Measurements from ENCODE around the gene DDX49. TPM values are rescaled to one million over a fixed set of nuclear protein-coding genes. Genes with fewer than 3 reads are reported as not detected.
"Not testable (repeated sequence)": the region's sequence is repeated elsewhere in the genome, so short reads cannot be mapped to it uniquely, and the experiment has no call there.

The DDX49 gene
- total RNA-seq, 1 donor from 2014 or later = 66.9 TPM

DNA sequence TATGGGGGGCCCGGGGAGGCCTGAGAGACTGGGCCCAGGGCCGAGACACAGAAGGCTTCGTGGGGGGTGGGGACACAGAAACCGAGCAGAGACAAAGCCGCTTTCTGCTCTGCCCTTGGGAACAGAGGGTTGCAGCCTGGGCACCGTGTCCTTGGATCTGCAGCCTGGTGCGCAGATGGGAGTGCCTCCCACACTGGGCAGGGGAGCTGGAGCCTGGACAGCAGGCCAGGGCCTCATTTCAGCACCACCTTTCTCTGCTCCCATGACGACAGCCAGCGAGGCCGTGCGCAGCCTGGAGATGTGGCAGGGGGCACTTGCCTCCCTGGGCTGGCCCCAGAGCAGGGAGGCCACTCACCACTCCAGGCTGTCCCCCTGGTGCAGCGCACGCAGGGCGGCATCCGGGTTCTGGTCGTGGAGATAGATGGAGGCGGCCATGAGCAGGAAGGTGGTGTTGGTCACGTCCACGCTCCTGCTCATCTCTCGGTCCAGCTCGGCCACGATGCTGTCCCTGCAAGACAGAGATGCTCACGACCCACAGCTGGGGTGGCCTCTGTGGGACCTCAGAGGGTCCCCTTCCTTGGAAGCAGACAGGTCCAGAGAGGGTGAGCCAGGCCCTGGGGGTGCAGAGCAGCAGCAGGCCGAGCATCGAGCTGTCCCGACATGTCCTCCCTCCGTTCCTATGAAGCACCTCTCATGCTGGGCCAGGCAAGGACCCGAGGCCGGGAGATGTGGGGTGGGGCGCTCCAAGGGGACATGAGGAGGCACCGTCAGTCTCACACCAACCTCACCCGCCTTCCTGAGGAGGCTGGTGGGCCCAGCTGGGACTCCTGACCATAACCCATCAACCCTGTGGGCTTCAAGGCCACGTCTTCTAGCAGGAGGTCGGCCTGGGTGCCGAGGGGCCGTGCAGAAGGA lies 12.7 kb upstream of the DDX49 start:
- DNase-seq (ENCODE audit: low spot score in 2 of 2) (peak; percentile 69 to 73), FAIRE-seq (no peak)

DNA sequence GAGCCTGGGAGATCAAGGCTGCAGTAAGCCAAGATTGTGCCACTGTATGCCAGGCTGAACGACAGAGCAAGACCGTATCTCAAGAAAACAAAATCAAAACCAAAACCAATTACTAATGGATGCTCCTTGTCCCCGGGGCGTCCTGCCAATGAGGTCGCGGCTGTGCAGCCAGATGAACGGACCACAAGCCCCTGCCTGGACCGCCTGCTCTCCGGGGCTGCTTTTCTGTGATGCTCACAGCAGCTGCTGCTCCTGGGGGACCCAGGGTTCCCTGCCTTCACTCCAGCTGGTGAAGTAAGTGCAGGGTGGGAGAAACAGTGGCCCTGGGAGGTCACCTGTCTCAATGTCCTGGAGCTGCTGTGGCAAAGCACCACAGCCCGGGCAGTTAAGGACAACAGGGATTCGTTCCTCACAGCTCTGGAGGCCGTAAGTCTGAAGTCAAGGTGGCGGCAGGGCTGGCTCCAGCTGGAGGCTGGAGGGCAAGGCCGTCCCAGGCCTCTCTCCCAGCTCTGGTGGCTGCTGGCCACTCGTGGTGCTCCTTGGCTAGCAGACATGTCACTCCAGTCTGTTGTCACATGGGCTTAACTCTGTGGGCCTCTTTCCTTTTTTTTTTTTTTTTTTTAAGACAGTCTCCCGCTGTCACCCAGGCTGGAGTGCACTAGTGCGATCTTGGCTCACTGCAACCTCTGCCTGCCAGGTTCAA lies 10.4 kb upstream of the DDX49 start:
- FAIRE-seq = no peak
- no peak for DNase-seq (ENCODE audit: low spot score in 2 of 2)

GRCh38 chr19:18910010-18910409 lies 9.5 kb upstream of the DDX49 start:
- FAIRE-seq = no peak
- no peak for DNase-seq (ENCODE audit: low spot score in 2 of 2)

- DNase-seq (ENCODE audit: low spot score in 2 of 2) (no peak), FAIRE-seq (no peak)
These were observed 8.6 kb upstream of the DDX49 start for GRCh38 chr19:18910801-18911436.

- FAIRE-seq (no peak), DNase-seq (ENCODE audit: low spot score in 2 of 2) (no peak)
These were observed 6.6 kb upstream of the DDX49 start for GRCh38 chr19:18912933-18913332.

GRCh38 chr19:18913466-18913865 lies 6.0 kb upstream of the DDX49 start:
- FAIRE-seq (no peak), DNase-seq (ENCODE audit: low spot score in 2 of 2) (no peak)

DNA sequence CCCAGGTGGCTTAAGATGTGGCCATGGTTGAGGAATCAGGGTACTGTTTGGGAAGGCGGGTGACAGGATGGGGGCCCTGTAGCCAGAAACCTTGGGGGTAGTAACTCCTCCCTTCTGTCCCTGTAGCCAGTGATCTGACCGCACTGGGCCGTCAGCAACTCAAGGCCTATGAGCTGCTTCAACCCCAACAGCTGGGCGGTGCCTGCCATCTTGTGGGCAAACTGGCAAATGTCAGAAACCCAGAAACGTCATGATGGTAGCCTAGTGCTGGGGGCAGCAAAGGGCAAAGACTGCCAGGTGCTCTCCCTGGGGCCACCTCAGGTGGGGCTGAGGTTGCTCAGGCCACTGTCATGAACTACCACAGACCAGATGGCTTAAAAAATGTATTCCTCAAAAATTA lies 3.9 kb upstream of the DDX49 start:
- FAIRE-seq = no peak
- peak; percentile 66 to 77 for DNase-seq (ENCODE audit: low spot score in 2 of 2)

DNA sequence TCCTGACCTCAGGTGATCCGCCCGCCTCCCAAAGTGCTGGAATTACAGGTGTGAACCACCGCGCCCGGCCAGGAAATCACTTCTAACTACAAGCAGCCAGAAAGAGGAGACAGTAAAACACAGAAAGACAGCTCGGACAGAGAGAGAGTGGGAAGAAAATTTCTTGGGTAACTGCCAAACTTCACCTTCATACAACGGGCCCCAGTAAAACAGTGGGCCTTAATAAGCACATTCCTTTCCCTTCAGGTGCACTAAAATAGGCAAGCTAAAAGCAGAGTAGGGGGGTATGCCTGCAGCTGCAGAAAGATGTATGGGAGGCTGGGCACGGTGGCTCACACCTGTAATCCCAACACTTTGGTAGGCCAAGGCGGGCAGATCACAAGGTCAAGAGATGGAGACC lies 1.9 kb upstream of the DDX49 start:
- DNase-seq (ENCODE audit: low spot score in 2 of 2); FAIRE-seq: not testable (repeated sequence)

GRCh38 chr19:18919900-18920214 lies 342 bp downstream of the DDX49 start:
- DNase-seq (ENCODE audit: low spot score in 2 of 2) (no peak), FAIRE-seq (no peak)

DNA sequence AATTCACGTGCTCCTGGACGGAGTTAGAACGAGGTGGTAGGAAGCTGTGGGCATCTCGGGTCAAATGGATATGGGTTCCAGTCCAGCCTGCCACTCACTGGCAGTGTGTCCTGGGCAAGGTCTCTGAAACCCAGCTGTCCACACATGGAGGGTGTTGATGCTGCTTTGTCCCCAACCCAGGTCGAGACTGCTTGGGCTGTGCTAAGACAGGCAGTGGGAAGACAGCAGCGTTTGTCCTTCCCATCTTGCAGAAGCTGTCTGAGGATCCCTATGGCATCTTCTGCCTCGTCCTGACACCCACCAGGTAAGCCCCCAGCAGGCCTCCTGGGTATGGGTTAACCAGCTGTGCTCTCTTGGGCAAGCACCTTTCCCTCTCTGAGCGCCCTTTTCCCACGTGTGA lies 885 bp downstream of the DDX49 start:
- DNase-seq (ENCODE audit: low spot score in 2 of 2) (no peak), FAIRE-seq (no peak)

DNA sequence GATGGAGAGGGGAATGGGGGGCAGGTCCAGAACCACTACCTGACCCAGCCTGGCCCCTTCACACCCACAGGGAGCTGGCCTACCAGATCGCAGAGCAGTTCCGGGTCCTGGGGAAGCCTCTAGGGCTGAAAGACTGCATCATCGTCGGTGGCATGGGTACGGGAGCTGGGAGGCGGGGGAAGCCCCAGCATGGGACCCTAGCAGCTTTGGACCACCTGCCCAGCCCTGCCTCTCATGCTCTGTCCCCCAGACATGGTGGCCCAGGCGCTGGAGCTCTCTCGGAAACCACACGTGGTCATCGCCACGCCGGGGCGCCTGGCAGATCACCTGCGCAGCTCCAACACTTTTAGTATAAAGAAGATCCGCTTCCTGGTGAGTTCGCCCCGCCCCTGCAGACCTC lies 2.1 kb downstream of the DDX49 start:
- DNase-seq (ENCODE audit: low spot score in 2 of 2) = no peak
- no peak for FAIRE-seq

DNA sequence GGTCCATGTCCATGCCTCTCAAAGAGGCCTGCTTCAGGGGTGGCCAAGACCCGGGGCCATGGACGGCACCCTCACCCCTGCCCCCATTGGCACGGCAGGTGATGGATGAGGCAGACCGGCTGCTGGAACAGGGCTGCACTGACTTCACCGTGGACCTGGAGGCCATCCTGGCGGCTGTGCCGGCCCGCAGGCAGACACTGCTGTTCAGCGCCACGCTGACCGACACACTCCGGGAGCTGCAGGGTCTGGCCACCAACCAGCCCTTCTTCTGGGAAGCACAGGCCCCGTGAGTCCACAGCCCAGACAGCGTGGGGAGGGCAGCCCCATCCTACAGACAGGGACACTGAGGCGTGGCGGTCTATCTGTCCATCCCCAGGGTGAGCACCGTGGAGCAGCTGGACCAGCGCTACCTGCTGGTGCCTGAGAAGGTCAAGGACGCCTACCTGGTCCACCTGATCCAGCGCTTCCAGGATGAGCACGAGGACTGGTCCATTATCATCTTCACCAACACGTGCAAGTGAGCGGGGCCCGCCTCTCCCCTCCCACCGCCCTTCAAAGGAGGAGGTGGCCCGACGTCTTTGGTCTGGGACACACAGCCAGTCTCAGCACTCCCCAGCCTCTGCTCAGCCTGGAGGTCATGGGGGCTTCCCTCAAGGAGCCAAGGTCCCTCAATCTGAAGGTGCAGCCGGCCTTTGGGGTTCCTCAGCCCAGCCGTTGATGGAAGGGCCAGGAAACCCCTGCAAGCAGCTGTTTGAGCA lies 2.9 kb downstream of the DDX49 start:
- no peak for FAIRE-seq
- no peak for DNase-seq (ENCODE audit: low spot score in 2 of 2)

DNA sequence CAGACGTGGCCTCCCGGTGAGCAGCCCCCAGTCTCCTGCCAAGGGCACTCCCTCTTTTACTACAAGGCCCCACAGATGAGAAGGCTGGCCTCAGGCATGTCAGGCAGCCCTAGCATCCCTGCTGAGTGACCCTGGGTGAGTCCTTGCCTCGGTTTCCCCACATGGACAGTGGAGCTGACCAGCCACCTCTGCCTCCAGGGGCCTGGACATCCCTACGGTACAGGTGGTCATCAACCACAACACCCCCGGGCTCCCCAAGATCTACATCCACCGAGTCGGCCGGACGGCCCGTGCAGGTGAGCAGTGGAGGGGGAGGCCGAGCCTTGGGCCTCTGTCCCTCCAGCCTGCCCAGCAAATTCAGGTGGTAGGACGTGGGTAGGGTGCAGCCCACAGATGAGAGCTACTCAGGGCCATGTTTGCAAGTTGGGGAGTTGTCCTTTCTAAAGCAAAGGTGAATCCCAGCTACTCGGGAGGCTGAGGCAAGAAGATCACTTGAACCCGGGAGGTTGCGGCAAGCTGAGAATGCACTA lies 5.2 kb downstream of the DDX49 start:
- no peak for DNase-seq (ENCODE audit: low spot score in 2 of 2)
- FAIRE-seq = no peak

- FAIRE-seq = no peak
- DNase-seq (ENCODE audit: low spot score in 2 of 2) = no peak
These were observed 8.7 kb downstream of the DDX49 start for GRCh38 chr19:18928018-18928805.

DNA sequence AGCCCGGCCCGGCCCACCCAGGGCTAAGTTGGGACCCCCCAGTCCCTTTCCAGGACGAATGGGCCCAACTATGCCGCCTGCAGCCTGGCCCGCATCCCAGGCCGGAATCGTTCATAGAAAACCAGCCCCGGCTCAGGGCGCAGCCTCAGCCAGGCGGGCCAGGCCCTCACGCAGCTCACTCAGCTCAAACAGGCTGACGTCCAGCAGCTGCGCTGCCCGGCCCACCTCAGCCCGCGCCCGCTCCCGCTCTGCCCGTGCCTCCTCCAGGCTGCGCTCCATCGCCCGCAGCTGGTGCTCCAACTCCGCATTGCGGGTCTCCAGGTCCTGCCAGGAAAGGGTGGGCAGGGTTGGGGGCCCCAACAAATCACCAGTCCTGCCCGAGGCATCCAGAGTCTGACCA lies 9.8 kb downstream of the DDX49 start:
- DNase-seq (ENCODE audit: low spot score in 2 of 2) (no peak), FAIRE-seq (no peak)

- DNase-seq (ENCODE audit: low spot score in 2 of 2) (no peak), FAIRE-seq (no peak)
These were observed 12.0 kb downstream of the DDX49 start for GRCh38 chr19:18931316-18932162.

DNA sequence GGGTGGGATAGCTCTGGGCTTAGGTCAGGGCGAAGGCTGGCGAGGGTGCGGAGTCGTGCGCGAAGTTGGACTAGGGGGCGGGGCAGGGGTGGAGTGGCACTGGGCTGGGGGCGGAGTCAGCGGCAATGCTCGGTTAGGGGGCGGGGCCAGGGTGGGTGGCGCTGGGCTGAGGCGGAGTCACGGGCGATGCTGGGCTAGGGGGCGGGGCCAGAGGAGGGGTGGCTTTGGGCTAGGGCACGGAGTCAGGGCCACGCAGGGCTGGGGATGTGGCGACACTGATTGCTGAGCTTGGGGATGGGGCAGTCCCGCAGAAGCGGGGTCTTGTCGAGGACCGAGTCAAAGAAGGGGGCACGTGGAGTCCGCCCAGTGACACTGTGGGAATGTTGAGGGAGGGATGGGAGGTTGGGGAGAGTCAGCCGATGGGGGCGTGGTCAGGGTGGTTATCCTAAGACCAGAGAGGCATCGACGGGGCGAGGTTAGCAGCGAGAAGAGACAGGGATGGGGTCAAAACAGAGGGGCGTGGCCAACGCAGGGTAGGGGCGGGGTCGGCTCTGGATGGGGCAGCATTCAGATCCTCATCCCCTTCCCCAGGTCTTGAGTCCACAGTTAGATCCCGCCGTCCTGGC lies 12.8 kb downstream of the DDX49 start:
- FAIRE-seq = no peak
- DNase-seq (ENCODE audit: low spot score in 2 of 2) = peak; percentile 75 to 90

GRCh38 chr19:18933297-18933696 lies 13.8 kb downstream of the DDX49 start:
- no peak for FAIRE-seq
- no peak for DNase-seq (ENCODE audit: low spot score in 2 of 2)
